B cell (primary cell): ENCODE results near the gene CACNA2D3. TPM values are rescaled to one million over a fixed set of nuclear protein-coding genes. Genes with fewer than 3 reads are reported as not detected.

Experiments used
- ATAC-seq: fragments of 200-7000 bp; cut with Tn5 transposase; one replicate; pipeline ENCODE4 v1.10.0; 2021; ENCODE audit warnings: low read depth, mild to moderate bottlenecking, moderate number of reproducible peaks, moderate library complexity
- CTCF ChIA-PET: fragments of 350-600 bp; sonication (Branson Sonifier 250); formaldehyde crosslinking; loops from one replicate; lab custom pipeline; 2021; ENCODE audit warnings: antibody characterized with exemption, inconsistent platforms; lab: Charles Lee
- POLR2A ChIA-PET: fragments of 350-600 bp; sonication (Branson Sonifier 250); formaldehyde crosslinking; loops from one replicate; lab custom pipeline; 2021; ENCODE audit warnings: antibody characterized with exemption; lab: Charles Lee
- DNase-seq: peaks from one replicate; pipeline ENCODE4 v3.0.0; 2013
- H2AFZ ChIP-seq: 2 replicates; pipeline ENCODE4 v1.6.1; 2012; ENCODE audit warnings: mild to moderate bottlenecking, low read depth, low read length; ENCODE audit not compliant: insufficient read depth, poor library complexity, severe bottlenecking
- H3K27ac ChIP-seq, 2 donors: 1 replicate in 1 of 2; 2 replicates in 1 of 2; pipeline ENCODE4 v1.5.1; 2012 to 2013; ENCODE audit warnings: low read length in 2 of 2, mild to moderate bottlenecking in 2 of 2, moderate library complexity in 1 of 2
- H3K27me3 ChIP-seq, 4 experiments: fragments of 200-600 bp in 1 of 4; sonication (generic) in 1 of 4; replicated peaks in 1 of 4; 1 replicate in 2 of 4; 2 replicates in 2 of 4; pipeline versions ENCODE4 v1.6.1 to v1.7.0; 2013 to 2016; ENCODE audit warnings: low read length in 3 of 4, mild to moderate bottlenecking in 2 of 4, mixed read lengths in 1 of 4, moderate library complexity in 1 of 4; ENCODE audit not compliant: insufficient read depth in 4 of 4, control insufficient read depth in 3 of 4; ENCODE audit errors: control extremely low read depth in 1 of 4
- H3K36me3 ChIP-seq, 2 experiments: replicated peaks in 1 of 2; 1 replicate in 1 of 2; 2 replicates in 1 of 2; pipeline versions ENCODE4 v1.6.1 to v1.7.1; 2013; ENCODE audit warnings: low read length in 1 of 2; ENCODE audit not compliant: insufficient read depth in 2 of 2, control insufficient read depth in 1 of 2; ENCODE audit errors: control extremely low read depth in 1 of 2, extremely low read depth in 1 of 2
- H3K4me1 ChIP-seq, 2 donors: fragments of 200-600 bp in 1 of 2; sonication (generic) in 1 of 2; 1 replicate in 1 of 2; 2 replicates in 1 of 2; pipeline versions ENCODE4 v1.5.1 to v1.6.1; 2013 to 2017; ENCODE audit warnings: low read length in 2 of 2; ENCODE audit not compliant: control insufficient read depth in 2 of 2, insufficient read depth in 2 of 2
- H3K4me2 ChIP-seq: replicated peaks from 2 replicates; pipeline ENCODE3; 2012; ENCODE audit warnings: mild to moderate bottlenecking, low read depth, low read length; ENCODE audit not compliant: poor library complexity, severe bottlenecking
- H3K4me3 ChIP-seq, 5 experiments: fragments of 200-600 bp in 1 of 5; sonication (generic) in 1 of 5; 1 replicate in 3 of 5; 2 replicates in 2 of 5; pipeline versions ENCODE4 v1.5.1 to v1.7.0; 2011 to 2016; ENCODE audit warnings: low read length in 4 of 5, mild to moderate bottlenecking in 4 of 5, low read depth in 2 of 5, control low read depth in 1 of 5, moderate library complexity in 1 of 5; ENCODE audit not compliant: insufficient read depth in 1 of 5; ENCODE audit errors: control extremely low read depth in 1 of 5, extremely low read depth in 1 of 5
- H3K79me2 ChIP-seq: fragments of 200-600 bp; sonication (generic); one replicate; pipeline ENCODE4 v1.6.0; 2016; ENCODE audit warnings: low read length; ENCODE audit not compliant: control insufficient read depth, insufficient read depth
- H3K9ac ChIP-seq: fragments of 200-600 bp; sonication (generic); 2 replicates; pipeline ENCODE4 v1.6.1; 2017; ENCODE audit warnings: mild to moderate bottlenecking, low read length, moderate library complexity
- H3K9me3 ChIP-seq, 3 donors: one replicate each; pipeline versions ENCODE4 v1.6.1 to v1.7.1; 2013; ENCODE audit warnings: low read length in 2 of 3; ENCODE audit not compliant: control insufficient read depth in 2 of 3, insufficient read depth in 1 of 3; ENCODE audit errors: control extremely low read depth in 1 of 3
- H4K20me1 ChIP-seq: 2 replicates; pipeline ENCODE4 v1.6.0; 2012; ENCODE audit warnings: mild to moderate bottlenecking, low read length; ENCODE audit not compliant: insufficient read depth, control insufficient read depth, poor library complexity, severe bottlenecking
- H3K27ac Mint-ChIP-seq: one replicate; pipeline ENCODE4 v1.8.0; 2021; ENCODE audit warnings: mixed read lengths
- H3K27me3 Mint-ChIP-seq: one replicate; pipeline ENCODE4 v1.8.0; 2021; ENCODE audit warnings: mixed read lengths
- H3K4me1 Mint-ChIP-seq: one replicate; pipeline ENCODE4 v1.8.0; 2021; ENCODE audit warnings: mixed read lengths
- H3K4me3 Mint-ChIP-seq: one replicate; pipeline ENCODE4 v1.8.0; 2021; ENCODE audit warnings: mixed read lengths
- H3K9me3 Mint-ChIP-seq: one replicate; pipeline ENCODE4 v1.8.0; 2022; ENCODE audit warnings: mixed read lengths; ENCODE audit not compliant: insufficient read depth
- EZH2 ChIP-seq: IDR thresholded peaks from 2 replicates; pipeline ENCODE4 v1.6.1; 2012; ENCODE audit warnings: borderline replicate concordance, low read depth, mild to moderate bottlenecking, moderate library complexity, low read length; ENCODE audit not compliant: insufficient read depth, poor library complexity, severe bottlenecking
- WGBS: methylation state at CpG from one replicate; pipeline ENCODE4 v1.1.5; 2013; ENCODE audit warnings: missing lambda C conversion rate; ENCODE audit not compliant: insufficient coverage; 5-methylcytosine and 5-hydroxymethylcytosine counted together
- intact Hi-C: fragments of 100-400 bp; cut with micrococcal nuclease; formaldehyde crosslinking; loops from one replicate; pipeline ENCODE4 v1.10.0; 2022
- polyA plus RNA-seq: library from polyadenylated mRNA; depleted of rRNA; stranded (reverse); fragments of >200 nt; gene quantifications from 2 replicates; pipeline ENCODE4 v1.2.3, GENCODE V29; 2012
- total RNA-seq, 2 donors: library from RNA; stranded (reverse); fragments of 120-200 nt in 1 of 2; gene quantifications; 1 replicate in 1 of 2; 2 replicates in 1 of 2; pipeline versions ENCODE4 v1.2.3 to v1.2.4, GENCODE V29; 2013 to 2022
- TF ChIP-seq, protein P1 (sequence below): fragments of 200-600 bp; IDR thresholded peaks from one replicate; pipeline ENCODE4 v1.8.0; 2022; ENCODE audit warnings: antibody characterized with exemption, mild to moderate bottlenecking

Gene CACNA2D3
- total and polyA plus RNA-seq, 2 donors (not counting 1 experiment from before 2014, with no cell fraction given) = not detected

DNA sequence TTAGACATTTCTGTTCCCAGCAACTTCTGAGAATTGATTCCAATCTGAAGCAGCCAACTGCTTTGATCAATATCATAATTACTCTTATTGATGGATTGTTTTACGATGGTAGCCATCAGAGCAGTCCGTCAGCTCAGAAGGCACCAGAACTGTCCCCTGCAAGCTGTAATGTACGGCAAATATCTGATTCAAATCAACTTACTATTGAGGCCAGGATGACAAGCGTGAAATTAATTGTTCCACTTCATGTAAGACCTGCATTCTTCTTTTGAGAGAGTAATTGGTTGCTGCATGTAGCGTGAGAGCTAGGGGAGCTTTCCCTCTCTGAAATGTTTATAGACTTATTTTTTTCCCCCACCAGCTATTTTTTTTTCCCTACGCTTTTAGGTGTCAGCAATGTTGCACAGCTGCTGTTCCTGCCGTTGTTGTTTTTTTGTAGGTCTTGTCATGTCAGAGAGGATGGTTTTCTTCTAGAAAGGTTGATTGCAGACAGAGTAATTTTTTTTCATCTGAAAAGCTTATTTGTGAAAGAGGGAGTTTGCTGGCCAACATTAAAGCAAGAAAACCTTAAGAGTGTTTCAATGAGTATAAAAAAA is 134.9 kb downstream of the CACNA2D3 start:
- Histone ChIP-seq H3K27me3 (peaks cover 0 to 7% (median 0%) of the 10 kb centered on the region in 4 experiments), H3K9ac (no peak overlapping the region), H3K36me3 (no peaks in the 10 kb centered on the region), H3K9me3 (no peaks in the 10 kb centered on the region), H3K4me1 (no peaks in the 10 kb centered on the region), H3K4me3 (no peak overlapping the region), H3K27ac (no peak overlapping the region), H3K79me2 (no peaks in the 10 kb centered on the region), H3K4me2 (no peak overlapping the region), H2AFZ (no peak overlapping the region), H4K20me1 (no peaks in the 10 kb centered on the region)
- H3K4me3 Mint-ChIP-seq = no peak overlapping the region
- no peak for TF ChIP-seq EZH2
- TF ChIP-seq, protein P1, sequence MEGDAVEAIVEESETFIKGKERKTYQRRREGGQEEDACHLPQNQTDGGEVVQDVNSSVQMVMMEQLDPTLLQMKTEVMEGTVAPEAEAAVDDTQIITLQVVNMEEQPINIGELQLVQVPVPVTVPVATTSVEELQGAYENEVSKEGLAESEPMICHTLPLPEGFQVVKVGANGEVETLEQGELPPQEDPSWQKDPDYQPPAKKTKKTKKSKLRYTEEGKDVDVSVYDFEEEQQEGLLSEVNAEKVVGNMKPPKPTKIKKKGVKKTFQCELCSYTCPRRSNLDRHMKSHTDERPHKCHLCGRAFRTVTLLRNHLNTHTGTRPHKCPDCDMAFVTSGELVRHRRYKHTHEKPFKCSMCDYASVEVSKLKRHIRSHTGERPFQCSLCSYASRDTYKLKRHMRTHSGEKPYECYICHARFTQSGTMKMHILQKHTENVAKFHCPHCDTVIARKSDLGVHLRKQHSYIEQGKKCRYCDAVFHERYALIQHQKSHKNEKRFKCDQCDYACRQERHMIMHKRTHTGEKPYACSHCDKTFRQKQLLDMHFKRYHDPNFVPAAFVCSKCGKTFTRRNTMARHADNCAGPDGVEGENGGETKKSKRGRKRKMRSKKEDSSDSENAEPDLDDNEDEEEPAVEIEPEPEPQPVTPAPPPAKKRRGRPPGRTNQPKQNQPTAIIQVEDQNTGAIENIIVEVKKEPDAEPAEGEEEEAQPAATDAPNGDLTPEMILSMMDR = no peak
- CTCF ChIA-PET = no interaction called here
- H3K27ac Mint-ChIP-seq = no peak overlapping the region
- POLR2A ChIA-PET = no interaction called here
- DNase-seq (no peak), ATAC-seq (no peak)
- intact Hi-C loops = no loop called here
- peaks cover 15% of the 10 kb centered on the region for H3K27me3 Mint-ChIP-seq
- no peaks in the 10 kb centered on the region for H3K4me1 Mint-ChIP-seq
- H3K9me3 Mint-ChIP-seq = no peaks in the 10 kb centered on the region
- WGBS = 90% methylated on average over 3 of the region's 7 CpGs

DNA sequence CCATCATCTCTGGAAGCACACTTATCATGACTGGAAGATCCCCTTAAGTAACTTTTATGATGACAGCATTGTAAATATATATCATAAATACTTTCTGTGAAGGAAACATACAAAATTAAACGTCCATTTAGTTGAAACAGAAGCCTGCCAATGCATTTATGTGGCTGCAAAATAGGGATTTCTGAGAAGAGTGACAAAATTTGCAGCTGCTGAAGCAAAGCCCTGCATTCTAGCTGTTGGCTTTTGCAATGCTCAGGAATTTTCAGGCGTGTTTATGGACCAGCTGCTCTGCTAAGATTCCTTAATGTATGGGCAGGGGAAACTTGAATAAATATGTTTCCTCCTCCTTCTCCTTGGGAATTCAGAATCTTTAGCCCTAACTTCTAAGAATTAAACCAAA is 137.3 kb downstream of the CACNA2D3 start:
- 67% methylated on average over 1 of the region's 2 CpGs for WGBS
- Histone ChIP-seq H3K9ac (no peak overlapping the region), H2AFZ (no peak overlapping the region), H3K9me3 (no peaks in the 10 kb centered on the region), H3K4me1 (no peaks in the 10 kb centered on the region), H3K27ac (no peak overlapping the region), H3K79me2 (no peaks in the 10 kb centered on the region), H3K4me2 (no peak overlapping the region), H3K4me3 (no peak overlapping the region), H3K36me3 (no peaks in the 10 kb centered on the region), H4K20me1 (no peaks in the 10 kb centered on the region), H3K27me3 (peaks cover 0 to 7% (median 0%) of the 10 kb centered on the region in 4 experiments)
- ATAC-seq (no peak), DNase-seq (no peak)
- intact Hi-C loops = no loop called here
- H3K4me3 Mint-ChIP-seq = no peak overlapping the region
- H3K4me1 Mint-ChIP-seq = no peaks in the 10 kb centered on the region
- ChIA-PET POLR2A (no interaction called here), CTCF (no interaction called here)
- H3K27ac Mint-ChIP-seq = no peak overlapping the region
- no peak for TF ChIP-seq EZH2
- TF ChIP-seq, protein P1 = no peak
- H3K9me3 Mint-ChIP-seq = no peaks in the 10 kb centered on the region
- H3K27me3 Mint-ChIP-seq = peaks cover 25% of the 10 kb centered on the region
